Choroid plexus epithelial cell (primary cell): ENCODE measurements around the gene FXR1.
A peak's percentile ranks its signal among the peaks of the same experiment; 100 is the strongest.

Source experiments
- DNase-seq: peaks from one replicate; pipeline ENCODE4 v3.0.0-alpha.2; 2010; ENCODE audit warnings: low read depth
- H3K4me3 ChIP-seq: 2 replicates; pipeline ENCODE4 v1.5.1; 2011; ENCODE audit warnings: low read depth, mild to moderate bottlenecking, control low read depth, low read length, moderate library complexity
- TF ChIP-seq, protein P1 (sequence below): conservative IDR thresholded peaks from 2 replicates; pipeline ENCODE4 v1.5.1; 2011; ENCODE audit warnings: low read depth, mild to moderate bottlenecking, control low read depth, inconsistent platforms, low read length, moderate library complexity

Gene FXR1

DNA sequence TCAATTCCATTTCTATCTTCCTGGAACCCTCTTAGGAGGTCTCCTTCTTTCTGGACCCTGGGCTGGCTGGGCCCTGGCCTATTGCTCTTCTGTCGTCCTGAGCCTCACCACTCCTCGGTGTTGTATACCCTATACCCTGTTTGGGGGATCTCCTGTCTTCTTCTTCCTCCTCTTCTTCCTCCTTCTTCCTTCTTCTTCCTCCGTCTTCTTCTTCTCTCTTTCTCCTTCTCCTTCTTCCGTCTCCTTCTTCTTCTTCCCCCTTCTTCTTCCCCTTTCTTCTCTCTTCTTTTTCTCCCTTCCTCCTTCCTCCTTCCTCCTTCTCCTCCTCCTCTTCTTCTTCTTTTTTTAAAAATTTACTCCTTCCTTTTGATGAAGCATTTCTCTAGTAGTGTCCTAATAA lies 30.4 kb upstream of the FXR1 start:
- H3K4me3 ChIP-seq = no peak overlapping the region
- TF ChIP-seq, protein P1, sequence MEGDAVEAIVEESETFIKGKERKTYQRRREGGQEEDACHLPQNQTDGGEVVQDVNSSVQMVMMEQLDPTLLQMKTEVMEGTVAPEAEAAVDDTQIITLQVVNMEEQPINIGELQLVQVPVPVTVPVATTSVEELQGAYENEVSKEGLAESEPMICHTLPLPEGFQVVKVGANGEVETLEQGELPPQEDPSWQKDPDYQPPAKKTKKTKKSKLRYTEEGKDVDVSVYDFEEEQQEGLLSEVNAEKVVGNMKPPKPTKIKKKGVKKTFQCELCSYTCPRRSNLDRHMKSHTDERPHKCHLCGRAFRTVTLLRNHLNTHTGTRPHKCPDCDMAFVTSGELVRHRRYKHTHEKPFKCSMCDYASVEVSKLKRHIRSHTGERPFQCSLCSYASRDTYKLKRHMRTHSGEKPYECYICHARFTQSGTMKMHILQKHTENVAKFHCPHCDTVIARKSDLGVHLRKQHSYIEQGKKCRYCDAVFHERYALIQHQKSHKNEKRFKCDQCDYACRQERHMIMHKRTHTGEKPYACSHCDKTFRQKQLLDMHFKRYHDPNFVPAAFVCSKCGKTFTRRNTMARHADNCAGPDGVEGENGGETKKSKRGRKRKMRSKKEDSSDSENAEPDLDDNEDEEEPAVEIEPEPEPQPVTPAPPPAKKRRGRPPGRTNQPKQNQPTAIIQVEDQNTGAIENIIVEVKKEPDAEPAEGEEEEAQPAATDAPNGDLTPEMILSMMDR = no peak
- no peak for DNase-seq

DNA sequence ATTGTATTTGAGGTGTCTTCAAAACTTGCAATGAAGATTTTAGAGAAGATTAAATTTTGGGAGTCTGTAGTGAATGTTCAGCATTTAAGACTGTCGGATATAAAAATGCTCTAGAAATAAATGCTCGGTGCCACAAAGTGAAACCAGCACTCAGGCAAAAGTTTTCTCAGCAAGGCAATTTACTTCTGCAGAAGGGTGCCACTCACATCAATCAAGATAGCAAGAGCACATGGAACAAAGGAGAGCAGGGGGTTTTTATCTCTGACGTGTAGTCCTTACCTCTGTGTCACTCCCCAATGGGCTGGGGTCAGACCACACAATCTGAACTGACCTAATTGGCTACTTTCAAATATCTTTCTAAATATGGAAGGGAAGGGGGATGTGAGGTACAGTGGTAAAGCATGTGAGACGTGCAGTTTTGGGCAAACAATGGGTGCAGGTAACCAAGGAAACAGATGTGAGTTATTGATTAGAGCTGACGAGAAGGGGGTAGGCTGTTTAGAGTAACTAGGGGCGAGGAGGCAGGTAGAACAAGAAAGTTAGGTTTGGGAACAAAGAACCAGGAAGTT lies 23.4 kb upstream of the FXR1 start:
- DNase-seq = no peak
- H3K4me3 ChIP-seq = no peak overlapping the region
- TF ChIP-seq, protein P1 = no peak

DNA sequence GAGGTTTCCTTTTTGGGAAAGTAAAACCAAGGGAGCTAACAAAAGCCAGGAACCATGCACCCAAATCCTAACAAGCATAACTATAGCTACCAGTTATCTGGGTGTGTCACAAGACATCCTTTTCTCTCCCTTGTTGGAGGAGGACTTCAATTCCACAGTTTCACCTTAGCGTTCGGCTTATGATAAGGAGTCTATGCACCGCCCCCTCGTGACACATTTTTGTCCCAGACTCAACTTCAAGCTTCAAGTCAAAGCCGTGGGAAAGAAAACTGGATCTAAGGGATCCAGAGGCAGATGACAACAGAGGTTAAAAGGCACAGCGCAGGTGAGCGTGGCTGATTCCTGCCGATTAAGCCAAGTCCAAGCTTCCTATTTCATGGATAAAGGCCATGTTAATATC lies 13.9 kb upstream of the FXR1 start:
- no peak for DNase-seq
- no peak overlapping the region for H3K4me3 ChIP-seq
- TF ChIP-seq, protein P1 = no peak

DNA sequence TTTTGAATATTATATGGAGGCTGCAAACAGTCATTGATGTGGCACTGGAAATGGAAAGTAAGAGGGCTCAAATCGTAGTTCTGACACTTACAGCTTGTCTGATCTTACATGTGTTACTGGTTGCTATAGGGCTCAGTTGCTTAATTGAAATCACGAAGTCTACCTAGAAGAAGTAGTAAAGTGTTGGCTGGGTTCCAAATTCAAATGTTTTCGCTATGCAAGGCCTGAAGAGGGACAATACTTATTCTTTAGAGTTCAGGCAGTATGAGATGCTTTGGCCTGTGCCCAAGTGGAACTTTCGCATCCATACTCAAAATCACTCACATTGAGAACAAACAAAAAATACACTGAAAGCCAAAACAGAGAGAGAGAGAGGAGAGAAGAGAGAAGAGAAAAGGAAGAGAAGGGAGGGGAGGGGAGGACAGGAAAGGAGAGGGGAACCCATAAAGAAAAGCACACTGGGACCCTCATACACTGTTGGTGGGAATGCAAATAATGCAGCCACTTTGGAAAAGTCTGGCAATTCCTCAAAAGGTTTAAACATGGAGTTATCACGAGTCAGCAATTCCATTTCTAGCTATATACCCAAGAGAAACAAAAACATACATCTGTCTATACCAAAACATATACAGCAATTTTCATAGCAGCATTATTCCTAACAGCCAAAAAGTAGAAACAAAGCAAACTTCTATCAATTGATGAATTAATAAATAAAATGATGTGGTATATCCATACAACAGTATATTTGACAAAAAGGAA lies 2.9 kb upstream of the FXR1 start:
- TF ChIP-seq, protein P1 = no peak
- DNase-seq = peak; percentile 4
- no peak overlapping the region for H3K4me3 ChIP-seq

DNA sequence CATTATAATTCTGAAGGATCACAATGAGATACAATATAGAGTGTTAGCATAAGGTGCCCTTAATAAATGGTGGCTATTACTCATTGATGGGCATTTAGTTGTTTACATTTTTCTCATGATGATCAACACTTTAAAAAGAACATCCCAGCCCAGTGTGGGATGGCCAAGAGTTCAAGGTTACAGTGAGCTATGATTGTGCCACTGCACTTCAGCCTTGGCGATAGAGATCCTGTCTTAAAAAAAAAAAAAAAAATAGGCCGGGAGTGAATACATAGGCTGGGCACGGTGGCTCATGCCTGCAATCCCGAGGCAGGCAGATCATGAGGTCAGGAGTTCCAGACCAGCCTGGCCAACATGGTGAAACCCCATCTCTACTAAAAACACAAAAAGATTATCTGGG lies 1.6 kb upstream of the FXR1 start:
- TF ChIP-seq, protein P1 = no peak
- H3K4me3 ChIP-seq = no peak overlapping the region
- no peak for DNase-seq

DNA sequence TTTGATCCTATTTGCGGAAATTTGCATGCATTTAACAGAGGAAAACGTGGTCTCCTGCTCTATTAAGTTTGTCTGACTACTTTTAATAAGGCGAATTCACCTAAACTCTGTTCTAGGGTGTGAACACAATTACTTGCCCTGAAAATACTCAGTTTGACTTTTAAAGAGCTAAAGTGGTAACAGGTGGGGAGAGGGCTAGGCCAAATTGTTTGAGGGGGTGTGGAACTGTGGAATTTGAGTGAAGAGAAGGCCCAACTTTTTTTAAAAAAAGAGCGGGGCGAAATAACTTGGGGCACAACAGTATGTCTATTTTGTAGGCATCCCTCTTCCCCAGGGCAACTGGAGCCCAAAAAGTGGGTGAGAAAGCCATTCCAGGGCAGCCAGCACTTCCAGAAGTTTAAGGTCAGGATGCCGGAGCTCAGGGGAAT lies 580 bp upstream of the FXR1 start:
- H3K4me3 ChIP-seq = peak overlapping the region; percentile 93
- TF ChIP-seq, protein P1 = no peak
- no peak for DNase-seq
